A549 (cell line): ENCODE data around the gene TUBA4A. TPM values are rescaled to one million over a fixed set of nuclear protein-coding genes. Genes with fewer than 3 reads are reported as not detected.

Experiments
- ATAC-seq, 2 experiments: fragments of 200-7000 bp in 1 of 2; fragments of >200 bp in 1 of 2; cut with Nextera tagmentation in 1 of 2; cut with Tn5 transposase in 1 of 2; 3 replicates each; pipeline versions ENCODE4 v1.8.0 to v1.9.1; 2018 to 2020; ENCODE audit warnings: mild to moderate bottlenecking in 1 of 2, moderate library complexity in 1 of 2
- CTCF ChIA-PET: fragments of 300-600 bp; sonication (Branson Sonifier 250); formaldehyde crosslinking; extraction: SDS; loops from one replicate; lab custom pipeline; 2021; ENCODE audit warnings: antibody characterized with exemption, inconsistent platforms; lab: Yijun Ruan, JAX
- POLR2A ChIA-PET: fragments of 350-600 bp; formaldehyde crosslinking; extraction: SDS; loops from one replicate; lab custom pipeline; 2021; ENCODE audit warnings: antibody characterized with exemption, inconsistent platforms; lab: Yijun Ruan, JAX
- DNase-seq, 2 experiments: peaks; one replicate each; pipeline versions ENCODE4 v3.0.0 to v3.0.0-alpha.2; 2011 to 2016; ENCODE audit warnings: low read depth in 1 of 2, low spot score in 1 of 2
- FAIRE-seq: peaks from 2 replicates; lab custom pipeline; 2011; peaks lifted over from hg19 to GRCh38; lab: Jason Lieb, UNC
- H3K27ac ChIP-seq, 2 experiments: fragments of >200 bp; sonication (Bioruptor Twin); formaldehyde crosslinking; 3 replicates each; pipeline ENCODE4 v1.5.1; 2016 to 2017
- H3K4me1 ChIP-seq: fragments of >200 bp; sonication (Bioruptor Twin); formaldehyde crosslinking; 3 replicates; pipeline ENCODE4 v1.6.1; 2016
- H3K4me2 ChIP-seq: fragments of >200 bp; sonication (Bioruptor Twin); formaldehyde crosslinking; 3 replicates; pipeline ENCODE4 v1.6.1; 2016
- H3K4me3 ChIP-seq: fragments of >200 bp; sonication (Bioruptor Twin); formaldehyde crosslinking; 3 replicates; pipeline ENCODE4 v1.5.1; 2016
- H3K9me3 ChIP-seq: fragments of >200 bp; sonication (Bioruptor Twin); formaldehyde crosslinking; 3 replicates; pipeline ENCODE4 v1.6.1; 2016
- BHLHE40 ChIP-seq: IDR thresholded peaks from 2 replicates; pipeline ENCODE4 v1.6.1; 2012; ENCODE audit warnings: low read depth, low read length, inconsistent platforms
- CBX2 ChIP-seq: fragments of 200-600 bp; sonication (generic); IDR thresholded peaks from 2 replicates; pipeline ENCODE4 v1.6.1; 2016; ENCODE audit warnings: low read depth, mild to moderate bottlenecking, borderline replicate concordance
- CBX8 ChIP-seq: fragments of 200-600 bp; sonication (generic); IDR thresholded peaks from 2 replicates; pipeline ENCODE4 v1.6.1; 2016
- CEBPB ChIP-seq, 2 experiments: fragments of >200 bp in 1 of 2; sonication (Bioruptor Twin) in 1 of 2; formaldehyde crosslinking in 1 of 2; IDR thresholded peaks; 2 replicates each; pipeline ENCODE4 v1.6.1; 2012 to 2016
- CHD2 ChIP-seq: fragments of 150-350 bp; IDR thresholded peaks from 2 replicates; pipeline ENCODE4 v1.6.1; 2014; ENCODE audit warnings: low read length; ENCODE audit not compliant: partially characterized antibody
- E2F6 ChIP-seq: IDR thresholded peaks from 2 replicates; pipeline ENCODE4 v1.6.1; 2012; ENCODE audit warnings: low read depth, borderline replicate concordance
- EHMT2 ChIP-seq: fragments of 200-600 bp; sonication (generic); IDR thresholded peaks from 2 replicates; pipeline ENCODE4 v1.6.1; 2016; ENCODE audit warnings: antibody characterized with exemption, low read depth, mild to moderate bottlenecking, moderate library complexity
- ELK1 ChIP-seq: fragments of 150-350 bp; IDR thresholded peaks from 2 replicates; pipeline ENCODE4 v1.6.1; 2014; ENCODE audit warnings: low read depth, mild to moderate bottlenecking, low read length
- ESRRA ChIP-seq: fragments of 150-350 bp; IDR thresholded peaks from 2 replicates; pipeline ENCODE4 v1.6.1; 2014; ENCODE audit warnings: mild to moderate bottlenecking, low read length, borderline replicate concordance
- GATA3 ChIP-seq: IDR thresholded peaks from 2 replicates; pipeline ENCODE4 v1.6.1; 2012; ENCODE audit warnings: borderline replicate concordance
- HDAC2 ChIP-seq: fragments of 200-600 bp; sonication (generic); IDR thresholded peaks from 2 replicates; pipeline ENCODE4 v1.6.1; 2016
- HES2 ChIP-seq: fragments of >200 bp; sonication (Bioruptor Twin); formaldehyde crosslinking; IDR thresholded peaks from 2 replicates; pipeline ENCODE4 v1.6.1; 2016
- HMGXB4 ChIP-seq: fragments of 250-450 bp; sonication (Bioruptor Pico); IDR thresholded peaks from 2 replicates; pipeline ENCODE4 v1.5.0; 2021; ENCODE audit warnings: mild to moderate bottlenecking, moderate library complexity, borderline replicate concordance
- HOXA7 ChIP-seq: fragments of 250-450 bp; sonication (Bioruptor Pico); IDR thresholded peaks from 2 replicates; pipeline ENCODE4 v1.5.0; 2020; ENCODE audit warnings: mild to moderate bottlenecking, moderate library complexity
- JUNB ChIP-seq: fragments of >200 bp; sonication (Bioruptor Twin); formaldehyde crosslinking; IDR thresholded peaks from 2 replicates; pipeline ENCODE4 v1.6.1; 2016
- MAX ChIP-seq: IDR thresholded peaks from 2 replicates; pipeline ENCODE4 v1.6.1; 2012
- MAZ ChIP-seq: fragments of 150-350 bp; IDR thresholded peaks from 2 replicates; pipeline ENCODE4 v1.6.1; 2014; ENCODE audit warnings: antibody characterized with exemption, low read depth, low read length, borderline replicate concordance
- PBX3 ChIP-seq: IDR thresholded peaks from 2 replicates; pipeline ENCODE4 v1.6.1; 2012
- PHF8 ChIP-seq: fragments of 200-600 bp; sonication (generic); IDR thresholded peaks from 2 replicates; pipeline ENCODE4 v1.6.1; 2016; ENCODE audit warnings: low read depth, mild to moderate bottlenecking, antibody characterized with exemption, moderate library complexity, borderline replicate concordance
- POLR2A ChIP-seq: IDR thresholded peaks from 2 replicates; pipeline ENCODE4 v1.6.1; 2012; ENCODE audit warnings: mild to moderate bottlenecking, low read length
- RAD21 ChIP-seq, 2 experiments: fragments of >200 bp in 1 of 2; sonication (Bioruptor Twin) in 1 of 2; formaldehyde crosslinking in 1 of 2; IDR thresholded peaks in 1 of 2; conservative IDR thresholded peaks in 1 of 2; 2 replicates in 1 of 2; 3 replicates in 1 of 2; pipeline ENCODE4 v1.6.1; 2012 to 2018; ENCODE audit warnings: inconsistent platforms in 1 of 2
- RARB ChIP-seq: fragments of 250-450 bp; sonication (Bioruptor Pico); IDR thresholded peaks from 2 replicates; pipeline ENCODE4 v1.8.0; 2021; ENCODE audit warnings: mild to moderate bottlenecking, moderate library complexity
- TFCP2L1 ChIP-seq: fragments of 250-450 bp; sonication (Bioruptor Pico); IDR thresholded peaks from 2 replicates; pipeline ENCODE4 v1.5.0; 2021; ENCODE audit warnings: mild to moderate bottlenecking
- TP53 ChIP-seq: fragments of 250-450 bp; sonication (Bioruptor Pico); IDR thresholded peaks from 2 replicates; pipeline ENCODE4 v1.5.0; 2021; ENCODE audit warnings: mild to moderate bottlenecking, moderate library complexity
- ZC3H11A ChIP-seq: fragments of 450-650 bp; IDR thresholded peaks from 2 replicates; pipeline ENCODE4 v1.6.1; 2014; ENCODE audit warnings: antibody characterized with exemption, mild to moderate bottlenecking
- WGBS: methylation state at CpG from one replicate; pipeline ENCODE4 v1.1.6; 2017; ENCODE audit errors: missing lambda C conversion rate; 5-methylcytosine and 5-hydroxymethylcytosine counted together
- polyA plus RNA-seq, 4 experiments: library from polyadenylated mRNA; depleted of rRNA in 3 of 4; stranded (reverse); fragments of >200 nt; fragmentation: RNase III in 1 of 4; extraction: RNeasy Plus Mini Kit Qiagen cat#74134 plus additional on column Dnase treatment in 1 of 4; gene quantifications; 2 replicates in 3 of 4; 3 replicates in 1 of 4; pipeline ENCODE4 v1.2.3, GENCODE V29; 2011 to 2017

The TUBA4A gene
- polyA plus RNA-seq, 2 of the 4 experiments (the other 2 are of a cell fraction) = 222 to 450 TPM

- TF ChIP-seq HMGXB4 (CRISPR knock-in tag) (no peak), HES2 (no peak), ZC3H11A (no peak), ELK1 (no peak), BHLHE40 (no peak), MAX (no peak), CBX2 (no peak), CEBPB (IDR thresholded peaks at IDR 0.05) (no peak), JUNB (no peak), MAZ (no peak), EHMT2 (no peak), CBX8 (no peak), E2F6 (no peak), HDAC2 (no peak), RARB (no peak), TFCP2L1 (no peak)
- Histone ChIP-seq H3K4me2 (no peak overlapping the region), H3K4me3 (no peak overlapping the region), H3K27ac (peak overlapping the region in 1 of 2 experiments; percentile 50; a peak in 3 of 6 replicates), H3K9me3 (no peaks in the 10 kb centered on the region), H3K4me1 (peaks cover 20% of the 10 kb centered on the region)
- no peak for DNase-seq
- WGBS = 86% methylated on average over 1 of the region's 1 CpG
- POLR2A ChIA-PET = no interaction called here
- CTCF ChIA-PET = interaction anchor here (1.0 to 4.6 kb wide), 5 partner anchors 9 to 31 kb away, joined by 3 to 20 read pairs (median 10); partner anchors contain the start of gene TUBA4A
- ATAC-seq = peak in 1 of 2 experiments; percentile 10; a peak in 1 of 6 replicates
- FAIRE-seq = no peak
Measured at GRCh38 chr2:219266886-219267285, 13.2 kb upstream of the TUBA4A start.

- POLR2A ChIA-PET = interaction anchor here (0.6 kb wide), 1 partner anchor 14 kb away, joined by 3 read pairs; the partner anchor contains the start of gene TUBA4B
Measured at GRCh38 chr2:219266232-219266631, 12.5 kb upstream of the TUBA4A start.

GRCh38 chr2:219261024-219261855 lies 7.5 kb upstream of the TUBA4A start:
- no peak overlapping the region for H3K4me3 ChIP-seq
- no peaks in the 10 kb centered on the region for H3K4me1 ChIP-seq
- DNase-seq (no peak), ATAC-seq (peak in 1 of 2 experiments; percentile 56; a peak in 3 of 6 replicates), FAIRE-seq (no peak)
- no peaks in the 10 kb centered on the region for H3K9me3 ChIP-seq
- no peak overlapping the region for H3K4me2 ChIP-seq
- WGBS = 78% methylated on average over 5 of the region's 5 CpGs
- peak overlapping the region in 1 of 2 experiments; percentile 37; a peak in 1 of 6 replicates for H3K27ac ChIP-seq
- ChIA-PET POLR2A (interaction anchor here (0.8 to 1.5 kb wide), 2 partner anchors 8 to 13 kb away, joined by 3 to 4 read pairs; partner anchors contain the start of gene TUBA4B), CTCF (interaction anchor here (0.6 to 3.8 kb wide), 9 partner anchors 12 to 363 kb away, joined by 3 to 32 read pairs (median 3); partner anchors contain the start of gene DNAJB2)
- no peak for TF ChIP-seq HDAC2
- no peak for TF ChIP-seq ESRRA
- TF ChIP-seq HES2 = no peak
- TF ChIP-seq HOXA7 (CRISPR knock-in tag) = no peak
- no peak for TF ChIP-seq TP53
- TF ChIP-seq CHD2 = no peak
- TF ChIP-seq PBX3 = no peak
- TF ChIP-seq POLR2A = no peak
- no peak for TF ChIP-seq GATA3
- no peak for TF ChIP-seq PHF8
- TF ChIP-seq HMGXB4 (CRISPR knock-in tag) = no peak
- TF ChIP-seq RAD21 (conservative IDR thresholded peaks at IDR 0.05 in 1 of 2, IDR thresholded peaks at IDR 0.05 in 1 of 2) = no peak

More at GRCh38 chr2:219266232-219266631, 12.5 kb upstream of the TUBA4A start:
- H3K4me3 ChIP-seq = no peak overlapping the region
- H3K4me1 ChIP-seq = peaks cover 20% of the 10 kb centered on the region
- DNase-seq = no peak
- H3K9me3 ChIP-seq = no peaks in the 10 kb centered on the region
- no peak for TF ChIP-seq CBX8
- no peak for FAIRE-seq
- 65% methylated on average over 5 of the region's 5 CpGs for WGBS
- H3K4me2 ChIP-seq = no peak overlapping the region
- H3K27ac ChIP-seq = peak overlapping the region in 1 of 2 experiments; percentile 50; a peak in 3 of 6 replicates
- peak in 1 of 2 experiments; percentile 12; a peak in 1 of 6 replicates for ATAC-seq
- CTCF ChIA-PET = interaction anchor here (0.7 to 2.9 kb wide), 6 partner anchors 8 to 35 kb away, joined by 3 to 20 read pairs (median 6); partner anchors contain the start of gene TUBA4A
